NCI-H146 treated with DMSO at 0.1 percent for 48 hours (cell line): Measurements from ENCODE around the gene NUTF2.

Experiments used
- DNase-seq: peaks from one replicate; lab custom pipeline; 2025; ENCODE audit not compliant: unreplicated experiment; lab: John Stamatoyannopoulos, UW

NUTF2 gene

DNA sequence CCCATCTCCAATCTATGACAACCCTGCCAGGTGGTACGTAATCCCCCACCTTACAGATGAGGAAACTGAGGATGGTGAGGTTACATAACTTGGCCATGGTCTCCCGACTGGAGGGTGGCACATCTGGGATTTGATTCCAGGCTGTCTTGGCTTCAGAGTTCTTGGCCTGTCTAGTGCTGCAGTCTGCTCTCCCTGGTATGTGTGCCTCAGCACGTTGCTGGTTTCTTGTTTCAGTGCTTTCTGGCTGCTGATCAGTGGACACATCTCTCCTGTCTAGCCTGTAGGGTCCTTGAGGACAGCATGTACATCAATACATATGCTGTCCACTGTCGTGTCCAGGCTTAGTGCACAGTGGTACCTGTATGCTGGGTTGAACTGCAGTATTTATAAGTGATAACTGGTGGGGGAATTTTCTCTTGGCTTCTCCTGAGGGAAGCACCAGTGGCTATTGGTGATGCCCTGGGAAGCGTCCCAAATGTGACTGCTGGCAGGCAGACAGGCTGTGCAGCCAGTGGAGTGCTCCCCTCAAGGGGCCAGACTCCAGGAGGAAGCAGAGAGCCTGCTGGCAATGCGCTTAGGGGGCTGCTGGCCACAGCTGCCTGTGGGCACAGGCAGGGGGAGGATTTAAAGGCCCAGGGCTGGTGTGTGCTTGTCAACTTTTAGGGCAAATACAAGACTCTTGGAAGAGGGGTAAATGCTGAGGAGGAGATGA, 70.6 kb downstream of the NUTF2 start:
- DNase-seq: no peak

DNA sequence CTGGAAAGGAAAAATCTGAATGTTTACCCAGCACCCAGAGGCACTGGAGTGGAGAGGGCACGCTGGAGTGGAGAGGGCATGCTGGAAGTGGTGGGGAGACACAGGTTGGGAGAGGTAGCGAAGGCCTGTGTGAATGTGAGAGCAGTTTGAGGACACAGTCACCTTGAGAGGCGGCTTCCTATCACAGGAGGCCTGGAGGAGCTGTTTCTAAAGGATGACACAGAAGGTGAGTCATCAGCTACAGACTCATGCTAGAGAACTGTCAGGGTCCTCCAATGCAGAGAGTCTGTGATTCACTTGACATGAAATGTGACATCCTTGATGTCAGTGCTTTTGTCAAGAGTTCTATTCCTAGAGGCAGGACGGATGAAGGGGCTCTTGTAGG, 71.1 kb downstream of the NUTF2 start:
- no peak for DNase-seq

DNA sequence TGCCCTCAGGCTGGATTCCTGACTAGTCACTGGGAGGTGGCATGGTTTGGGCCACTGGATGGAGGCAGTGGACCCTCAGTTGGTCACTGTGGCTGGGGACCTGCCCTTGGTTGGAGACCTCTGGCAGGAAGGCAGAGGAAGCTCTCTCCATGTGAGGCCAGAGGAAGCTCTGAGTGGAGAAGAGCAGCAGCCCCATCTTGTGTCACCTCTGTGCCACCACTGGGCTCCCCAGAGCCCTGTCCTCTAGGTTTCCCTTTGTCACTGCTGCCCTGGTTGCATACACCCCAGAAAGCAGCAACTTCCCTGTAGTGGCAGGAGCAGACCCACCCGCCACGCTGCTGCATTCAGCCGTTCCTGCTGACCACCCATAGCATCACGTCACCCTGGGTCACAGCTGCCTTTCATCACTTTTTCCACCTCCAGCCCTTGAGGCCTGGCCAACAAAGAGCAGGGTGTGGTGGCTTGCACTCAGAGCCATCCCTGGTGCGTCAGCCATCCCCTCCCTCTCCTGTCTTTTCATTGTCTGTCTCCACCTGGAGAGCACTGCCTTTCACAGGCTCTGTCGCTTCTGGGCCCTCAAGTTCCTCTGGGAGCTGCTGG, 73.0 kb downstream of the NUTF2 start:
- DNase-seq: no peak
